GM19238 (cell line): ENCODE measurements around the gene TBC1D16.

Source experiments
- DNase-seq: peaks from one replicate; pipeline ENCODE4 v3.0.0; 2011; ENCODE audit warnings: low spot score; ENCODE audit not compliant: insufficient read length

The TBC1D16 gene

GRCh38 chr17:80035687-80035936 is at the start of gene TBC1D16:
Gene TBC1D16 (minus strand): TSS chr17:80035872. CDS start chr17:80013547, 22,325 bp downstream.
- peak; percentile 69 for DNase-seq

GRCh38 chr17:80084773-80085172 is 49.1 kb upstream of the TBC1D16 start:
- DNase-seq, result no peak

GRCh38 chr17:80083136-80083661 is 47.5 kb upstream of the TBC1D16 start:
- DNase-seq, result no peak

GRCh38 chr17:80082403-80083135 is 46.9 kb upstream of the TBC1D16 start:
- peak; percentile 63 for DNase-seq

- no peak for DNase-seq
Measured at GRCh38 chr17:80081596-80081995, 45.9 kb upstream of the TBC1D16 start.

- no peak for DNase-seq
Measured at GRCh38 chr17:80080081-80080480, 44.4 kb upstream of the TBC1D16 start.

GRCh38 chr17:80072410-80072809 is 36.7 kb upstream of the TBC1D16 start:
- no peak for DNase-seq

GRCh38 chr17:80071116-80071841 is 35.6 kb upstream of the TBC1D16 start:
- DNase-seq, result no peak

GRCh38 chr17:80070375-80071115 is 34.9 kb upstream of the TBC1D16 start:
- DNase-seq, result no peak

GRCh38 chr17:80068301-80069222 is 32.9 kb upstream of the TBC1D16 start:
- DNase-seq, result no peak

GRCh38 chr17:80067393-80067986 is 31.8 kb upstream of the TBC1D16 start:
- DNase-seq, result no peak

- no peak for DNase-seq
Measured at GRCh38 chr17:80065478-80066170, 30.0 kb upstream of the TBC1D16 start.

GRCh38 chr17:80064696-80065095 is 29.0 kb upstream of the TBC1D16 start:
- no peak for DNase-seq

- DNase-seq, result no peak
Measured at GRCh38 chr17:80063830-80064585, 28.3 kb upstream of the TBC1D16 start.

GRCh38 chr17:80061421-80061820 is 25.7 kb upstream of the TBC1D16 start:
- no peak for DNase-seq

GRCh38 chr17:80060644-80061043 is 25.0 kb upstream of the TBC1D16 start:
- no peak for DNase-seq

GRCh38 chr17:80058311-80058955 is 22.8 kb upstream of the TBC1D16 start:
- no peak for DNase-seq

- no peak for DNase-seq
Measured at GRCh38 chr17:80055597-80055996, 19.9 kb upstream of the TBC1D16 start.

- DNase-seq, result no peak
Measured at GRCh38 chr17:80053102-80053501, 17.4 kb upstream of the TBC1D16 start.
